ENCODE data around the gene NBPF1. TPM values are rescaled to one million over a fixed set of nuclear protein-coding genes. Genes with fewer than 3 reads are reported as not detected.

The NBPF1 gene
- total and polyA plus RNA-seq, 9 of the 15 experiments (the other 6 are each of a cell fraction or from before 2014, with no cell fraction given): 5.2 to 42.6 (median 24.1) TPM

GRCh38 chr1:16625497-16626408 lies 12.4 kb upstream of the NBPF1 start (continued):
- TF ChIP-seq CHD7 (IDR thresholded peaks at IDR 0.05; ENCODE audit: low read depth, low read length) (peak; percentile 34), ZSCAN29 (IDR thresholded peaks at IDR 0.05) (no peak), CHD2 (IDR thresholded peaks at IDR 0.05; ENCODE audit: low read depth, low read length) (no peak), ERF (CRISPR knock-in tag; IDR thresholded peaks at IDR 0.05) (no peak), SFPQ (IDR thresholded peaks at IDR 0.05; ENCODE audit: low read depth, low read length) (no peak), NFYB (IDR thresholded peaks at IDR 0.05; ENCODE audit: extremely low read depth, insufficient read length) (no peak), CSDE1 (IDR thresholded peaks at IDR 0.05) (no peak), CREB1 (IDR thresholded peaks at IDR 0.05) (no peak), CREB1 (CRISPR knock-in tag; IDR thresholded peaks at IDR 0.05) (0 out of 2 replicates have a peak, but pooled peaks have one; percentile 45), NFIX (CRISPR knock-in tag; IDR thresholded peaks at IDR 0.05; ENCODE audit: low read depth) (no peak), ETV6 (IDR thresholded peaks at IDR 0.05; ENCODE audit: borderline replicate concordance in 1 of 2, low read depth in 2 of 2, low read length in 1 of 2) (no peak), ETV6 (CRISPR knock-in tag; IDR thresholded peaks at IDR 0.05; ENCODE audit: borderline replicate concordance) (no peak), MEF2D (tag; conservative IDR thresholded peaks at IDR 0.05; ENCODE audit: low read depth) (no peak), TAF1 (IDR thresholded peaks at IDR 0.05; ENCODE audit: control insufficient read depth, extremely low read depth, insufficient read depth, low read length, severe bottlenecking) (no peak)
